Fibroblast of skin of back (primary cell): Measurements from ENCODE around the gene JARID2.
"Not testable (repeated sequence)": the region's sequence is repeated elsewhere in the genome, so short reads cannot be mapped to it uniquely, and the experiment has no call there.

Experiments
- DNase-seq: peaks from one replicate; pipeline ENCODE4 v3.0.0-alpha.2; 2013

The JARID2 gene

DNA sequence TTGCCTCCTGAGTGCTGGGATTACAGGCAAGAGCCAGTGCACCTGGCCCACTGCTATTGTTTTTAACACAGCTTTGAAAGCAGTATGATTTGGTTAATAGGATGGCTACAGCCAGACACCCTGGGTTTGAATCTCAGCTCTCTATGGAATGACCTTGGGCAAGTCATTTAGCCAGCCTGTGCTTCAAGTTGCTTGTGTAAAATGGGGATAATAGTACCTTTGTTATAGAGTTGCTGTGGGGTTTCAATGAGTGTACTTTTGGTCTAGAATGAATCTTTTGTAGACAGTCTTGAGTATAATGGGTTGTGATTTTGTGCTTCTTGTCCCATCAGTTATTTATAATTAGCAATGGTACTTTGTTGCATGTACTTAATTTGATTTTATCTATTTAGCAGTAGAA, 70.9 kb downstream of the JARID2 start:
- no peak for DNase-seq

DNA sequence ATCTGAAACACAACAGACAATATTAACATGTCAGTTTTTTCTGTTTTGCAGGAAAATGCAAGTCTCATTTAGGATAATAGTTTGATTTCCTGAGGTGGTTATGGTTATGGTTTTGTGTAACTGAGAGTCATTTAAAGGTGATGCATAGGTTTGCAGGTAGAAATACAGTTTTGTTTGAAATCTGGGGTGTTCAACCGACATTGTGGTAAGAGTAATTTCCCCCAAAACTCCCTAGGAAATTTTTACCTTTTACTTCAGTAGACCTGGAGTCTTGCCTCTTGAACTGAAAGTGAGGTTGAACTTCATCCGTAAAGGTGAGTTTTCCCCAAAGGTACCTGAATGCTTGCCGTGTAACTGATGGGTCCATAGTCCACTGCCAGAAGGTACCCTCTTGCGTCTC, 71.4 kb downstream of the JARID2 start:
- DNase-seq, result no peak

DNA sequence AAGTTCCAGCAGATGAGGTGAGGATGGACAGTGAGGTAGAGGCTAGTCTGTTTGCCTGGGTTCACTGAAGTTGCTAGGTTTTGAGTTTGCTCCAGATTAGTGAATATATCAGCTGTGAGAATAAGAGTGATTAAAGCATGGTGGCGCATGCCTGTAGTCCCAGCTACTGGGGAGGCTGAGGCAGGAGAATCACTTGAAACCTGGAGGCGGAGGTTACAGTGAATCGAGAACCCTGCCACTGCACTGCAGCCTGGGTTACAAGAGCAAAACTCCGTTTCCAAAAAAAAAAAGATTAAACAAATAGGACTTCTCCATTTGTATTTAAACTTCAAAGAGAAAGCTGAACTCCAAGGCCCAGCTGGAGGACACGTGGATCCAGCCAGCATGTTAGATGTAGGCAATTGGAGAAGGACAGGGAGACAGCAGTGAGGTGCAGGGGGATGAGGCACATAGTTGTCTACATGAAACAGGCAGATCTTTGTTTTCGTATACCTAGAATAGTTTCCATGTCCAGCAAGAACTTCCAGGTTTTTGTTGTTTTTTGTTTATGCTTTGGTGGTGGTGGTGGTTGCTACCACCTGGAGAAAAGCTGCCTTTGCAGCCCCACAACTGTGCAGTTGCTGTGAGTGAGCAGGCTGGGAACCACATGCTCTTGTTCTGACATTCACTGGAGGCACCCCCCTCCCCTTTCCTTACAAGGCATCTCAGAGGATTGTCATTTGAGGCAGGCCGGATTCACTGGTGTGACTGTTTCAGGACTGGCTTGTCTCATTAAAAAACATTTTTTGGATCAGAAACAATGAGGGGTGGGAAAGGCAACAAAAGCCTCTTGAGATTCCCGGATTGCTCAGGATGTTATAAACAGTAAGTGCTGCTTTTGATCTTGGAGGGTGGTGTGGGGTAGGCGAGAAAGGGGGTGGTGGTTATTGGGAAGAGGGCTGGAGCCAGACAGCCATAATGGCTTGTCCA, 72.3 kb downstream of the JARID2 start:
- peak; percentile 52 for DNase-seq

GRCh38 chr6:15319677-15320076, 73.8 kb downstream of the JARID2 start:
- DNase-seq, result no peak

- peak; percentile 48 for DNase-seq
Observed at GRCh38 chr6:15320693-15321092, 74.8 kb downstream of the JARID2 start.

DNA sequence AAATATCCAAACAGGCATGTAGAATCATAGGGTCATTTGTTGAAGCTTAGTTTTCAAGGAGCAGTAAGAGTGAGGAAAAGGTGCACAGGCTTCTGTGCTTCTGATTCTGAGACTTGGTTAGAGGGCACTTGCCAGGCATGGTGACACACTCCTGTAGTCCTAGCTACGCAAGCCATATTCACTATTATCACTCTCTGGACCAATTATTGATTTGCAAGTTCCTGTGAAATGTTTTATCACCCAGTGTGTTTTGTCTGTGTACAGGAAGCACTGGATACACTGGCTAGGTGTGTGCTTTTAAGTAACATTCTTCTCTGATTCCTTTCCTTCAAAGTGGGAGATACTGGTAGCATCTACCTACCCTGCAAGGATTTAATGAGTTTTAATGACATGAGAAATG, 76.3 kb downstream of the JARID2 start:
- DNase-seq, result no peak

GRCh38 chr6:15322781-15323536, 77.1 kb downstream of the JARID2 start:
- peak; percentile 58 for DNase-seq

DNA sequence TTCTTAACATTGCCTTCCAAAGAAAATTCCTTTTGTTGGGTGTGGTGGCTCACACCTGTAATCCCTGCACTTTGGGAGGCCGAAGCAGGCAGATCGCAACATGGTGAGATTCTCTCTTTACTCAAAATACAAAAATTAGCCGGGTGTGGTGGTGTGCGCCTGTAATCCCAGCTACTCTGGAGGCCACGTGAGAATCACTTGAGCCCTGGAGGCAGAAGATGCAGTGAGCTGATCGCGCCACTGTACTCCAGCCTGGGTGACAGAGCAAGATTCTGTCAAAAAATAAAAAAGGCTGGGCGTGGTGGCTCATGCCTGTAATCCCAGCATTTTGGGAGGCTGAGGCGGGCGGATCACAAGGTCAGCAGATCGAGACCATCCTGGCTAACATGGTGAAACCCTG, 77.7 kb downstream of the JARID2 start:
- DNase-seq, result not testable (repeated sequence)

DNA sequence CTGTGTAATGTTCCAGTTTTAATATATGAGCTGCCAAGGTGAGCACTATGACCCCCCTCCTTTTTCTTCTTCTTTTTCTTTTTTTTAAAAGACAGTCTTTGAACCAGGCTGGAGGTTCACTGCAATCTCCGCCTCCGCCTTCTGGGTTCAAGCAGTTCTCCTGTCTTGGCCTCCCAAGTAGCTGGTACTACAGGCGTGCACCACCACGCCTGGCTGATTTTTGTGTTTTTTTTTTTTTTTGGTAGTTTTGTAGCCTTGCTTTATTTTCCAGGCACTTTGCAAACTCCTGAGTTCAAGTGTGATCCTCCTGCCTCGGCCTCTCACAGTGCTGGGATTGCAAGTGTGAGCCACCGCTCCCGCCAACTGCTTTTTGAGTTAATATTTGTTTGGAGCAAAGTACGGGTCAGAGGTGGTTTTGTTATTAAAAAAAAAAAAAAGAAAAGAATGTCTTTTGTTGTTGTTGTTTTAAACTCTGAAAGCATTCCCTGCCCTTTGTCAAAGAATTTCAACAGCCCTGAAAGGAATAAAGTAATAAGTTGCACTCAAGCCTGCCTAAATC, 78.6 kb downstream of the JARID2 start:
- no peak for DNase-seq

DNA sequence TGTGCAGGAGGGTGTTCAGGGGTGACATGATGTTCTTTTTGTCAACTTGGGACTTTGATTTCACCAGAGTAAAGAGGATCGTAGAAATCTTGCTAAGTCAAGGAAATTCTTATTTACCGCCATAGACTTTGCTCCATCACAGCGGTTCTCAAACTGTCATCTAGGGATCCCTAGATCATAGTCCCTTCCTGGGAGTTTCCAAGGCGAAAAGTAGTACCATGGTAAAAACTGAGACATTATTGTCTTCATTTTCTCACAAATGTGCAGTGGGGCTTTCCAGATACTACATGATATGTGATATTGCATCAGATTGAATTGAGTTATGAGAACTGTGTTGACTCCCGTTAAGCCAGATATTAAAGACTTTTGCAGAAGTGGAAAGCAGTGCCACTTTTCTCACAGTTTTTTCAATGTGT, 79.7 kb downstream of the JARID2 start:
- no peak for DNase-seq

DNA sequence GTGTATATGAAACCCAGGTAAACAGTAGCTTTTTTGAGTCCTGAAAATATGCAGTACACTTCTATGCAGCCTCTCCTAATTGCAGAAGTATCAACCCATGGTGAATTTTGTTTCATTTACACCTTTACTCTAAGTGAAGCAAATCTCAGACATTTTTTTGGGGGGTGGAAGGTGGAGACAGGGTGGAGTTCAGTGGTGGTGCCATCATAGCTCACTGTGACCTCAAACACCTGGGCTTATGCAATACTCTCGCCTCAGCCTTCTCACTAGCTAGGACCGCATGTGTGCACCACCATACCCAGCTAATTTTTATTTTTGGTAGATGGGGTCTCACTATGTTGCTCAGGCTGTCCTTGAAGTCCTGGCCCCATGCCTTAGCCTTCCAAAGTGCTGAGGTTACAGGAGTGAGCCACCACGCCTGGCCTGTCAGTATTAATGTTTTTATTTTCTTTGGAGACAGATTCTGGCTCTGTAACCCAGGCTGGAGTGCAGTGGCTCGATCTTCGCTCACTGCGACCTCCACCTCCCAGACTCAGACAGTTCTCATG, 80.3 kb downstream of the JARID2 start:
- no peak for DNase-seq

GRCh38 chr6:15327271-15327670, 81.4 kb downstream of the JARID2 start:
- DNase-seq, result no peak

GRCh38 chr6:15329197-15329671, 83.4 kb downstream of the JARID2 start:
- DNase-seq, result peak; percentile 98

DNA sequence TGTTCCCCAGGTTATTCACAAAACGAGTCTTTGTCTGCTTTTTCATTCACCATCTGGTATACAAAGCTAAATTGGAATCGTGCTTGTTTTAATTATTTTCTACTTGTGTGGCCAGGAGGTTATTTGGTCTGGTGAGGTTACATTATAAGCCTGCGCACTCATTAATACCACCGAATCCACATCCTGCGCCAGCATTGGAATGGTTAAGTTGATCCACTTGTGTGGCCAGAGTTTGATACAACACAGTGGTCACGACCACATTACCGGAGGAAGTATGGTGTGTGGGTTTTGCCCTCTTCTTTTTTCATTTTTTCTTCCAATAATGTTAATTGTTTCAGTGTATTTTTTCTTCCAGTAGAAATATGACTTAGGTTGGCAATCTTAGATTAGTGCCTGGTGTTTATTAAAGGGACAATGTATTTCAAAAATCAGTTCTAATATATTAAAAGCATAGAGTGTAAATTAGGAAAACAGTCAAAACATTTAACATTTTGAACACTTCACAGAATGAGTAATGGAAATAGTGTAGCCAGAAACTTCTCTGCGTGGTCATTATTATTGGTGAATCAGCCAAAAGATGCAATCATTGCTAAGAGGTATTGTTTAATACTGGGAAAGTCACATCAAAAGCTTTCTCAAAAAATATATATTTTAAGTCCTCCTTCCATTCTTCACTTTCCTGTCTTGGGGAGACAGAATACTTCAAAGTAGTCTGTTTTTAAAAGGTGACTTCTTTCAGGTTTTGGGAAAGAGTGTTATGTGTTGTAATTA, 84.5 kb downstream of the JARID2 start:
- DNase-seq, result no peak

DNA sequence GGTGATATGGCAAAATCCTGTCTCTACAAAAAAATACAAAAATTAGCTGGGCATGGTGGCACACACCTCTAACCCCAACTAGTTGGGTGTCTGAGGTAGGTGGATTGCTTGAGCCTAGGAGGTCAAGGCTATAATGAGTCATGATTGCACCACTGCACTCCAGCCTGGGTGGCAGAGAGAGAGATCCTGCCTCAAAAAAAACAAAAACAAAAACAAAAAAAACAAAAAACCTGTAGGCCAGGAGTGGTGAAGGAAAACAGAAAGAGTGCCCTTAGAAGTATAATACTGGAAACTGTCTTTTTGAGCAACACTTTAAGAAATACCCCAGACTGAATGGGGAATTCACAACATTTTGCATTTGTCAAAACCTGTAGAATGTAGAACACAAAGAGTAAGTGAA, 85.3 kb downstream of the JARID2 start:
- no peak for DNase-seq

DNA sequence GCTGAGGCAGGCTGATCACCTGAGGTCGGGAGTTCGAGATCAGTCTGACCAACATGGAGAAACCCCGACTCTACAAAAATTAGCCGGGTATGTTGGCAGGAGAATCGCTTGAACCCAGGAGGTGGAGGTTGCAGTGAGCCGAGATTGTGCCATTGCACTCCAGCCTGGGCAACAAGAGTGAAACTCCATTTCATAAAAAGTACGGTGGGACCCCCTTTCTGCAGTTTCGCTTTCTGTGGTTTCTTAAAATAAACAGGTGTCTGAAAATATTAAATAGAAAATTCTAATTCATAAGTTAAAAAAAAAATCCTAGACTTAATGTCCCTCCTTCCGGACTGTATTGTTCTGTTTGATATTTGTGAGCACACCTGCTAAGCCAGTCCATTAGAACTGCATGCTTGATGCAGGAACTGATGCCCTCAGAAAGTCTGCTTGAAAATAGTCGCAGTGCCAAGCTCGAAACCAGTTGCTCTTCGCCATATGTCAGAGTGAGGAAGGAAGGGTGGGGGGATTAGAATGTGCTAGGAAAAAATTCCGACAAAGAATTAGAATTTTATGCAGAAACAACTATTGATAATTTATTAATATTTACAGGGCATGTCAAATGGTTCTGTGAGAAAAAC, 85.9 kb downstream of the JARID2 start:
- no peak for DNase-seq

GRCh38 chr6:15332446-15332845, 86.6 kb downstream of the JARID2 start:
- DNase-seq, result no peak

DNA sequence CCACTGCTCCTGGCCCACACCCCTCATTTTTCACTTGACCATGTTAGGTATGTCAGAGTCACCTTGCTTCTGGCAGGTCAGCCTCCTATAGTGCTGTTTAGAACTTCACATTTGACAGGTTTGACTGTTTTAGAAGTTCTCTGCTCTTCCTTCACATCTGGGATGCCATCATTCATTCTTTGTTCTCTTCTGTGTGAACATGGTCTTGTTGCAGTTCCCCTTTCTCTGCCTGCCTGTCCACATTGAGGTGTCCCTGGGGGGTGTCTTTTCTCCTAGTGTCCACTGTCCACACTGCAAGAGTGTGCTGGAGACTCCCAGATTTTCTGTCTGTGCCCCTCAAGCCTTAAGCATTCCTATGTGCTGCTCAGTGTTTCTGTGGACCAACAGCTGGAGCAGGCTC, 89.5 kb downstream of the JARID2 start:
- no peak for DNase-seq

DNA sequence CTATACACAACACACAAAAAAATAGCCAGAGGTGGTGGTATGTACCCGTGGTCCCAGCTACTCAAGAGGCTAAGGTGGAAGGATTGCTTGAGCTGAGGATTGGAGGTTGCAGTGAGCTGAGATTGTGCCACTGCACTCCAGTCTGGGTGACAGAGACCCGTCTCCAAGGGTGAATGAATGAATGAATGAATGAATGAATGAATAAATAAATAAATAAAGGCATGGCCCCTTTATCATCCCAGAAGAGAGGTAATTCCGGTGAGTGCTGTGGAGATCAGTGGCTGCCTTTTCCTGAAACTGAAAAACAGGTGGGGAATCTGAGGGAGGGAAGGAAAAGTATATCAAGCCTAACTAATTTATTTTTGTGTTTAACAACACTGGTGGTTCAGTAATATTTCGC, 90.0 kb downstream of the JARID2 start:
- no peak for DNase-seq

- no peak for DNase-seq
Observed at GRCh38 chr6:15336900-15337560, 91.2 kb downstream of the JARID2 start.

- DNase-seq, result no peak
Observed at GRCh38 chr6:15337582-15337981, 91.7 kb downstream of the JARID2 start.
